Mucosa of descending colon (tissue), 3 donors: ENCODE measurements around the gene TCHP. TPM values are rescaled to one million over a fixed set of nuclear protein-coding genes. Genes with fewer than 3 reads are reported as not detected.

Experiments
- ATAC-seq: fragments of 200-7000 bp; cut with Tn5 transposase; one replicate; pipeline ENCODE4 v1.9.1; 2020; ENCODE audit warnings: mild to moderate bottlenecking, moderate library complexity
- DNase-seq, 3 donors: peaks; one replicate each; pipeline ENCODE4 v3.0.0-alpha.2; 2020
- H3K36me3 ChIP-seq: fragments of 200-600 bp; one replicate; pipeline ENCODE4 v1.8.0; 2021; ENCODE audit warnings: low read depth, mild to moderate bottlenecking
- H3K4me1 ChIP-seq: fragments of 200-600 bp; one replicate; pipeline ENCODE4 v1.8.0; 2021; ENCODE audit warnings: low read depth, mild to moderate bottlenecking
- H3K4me3 ChIP-seq: fragments of 200-600 bp; one replicate; pipeline ENCODE4 v1.8.0; 2021; ENCODE audit warnings: mild to moderate bottlenecking
- H3K9me3 ChIP-seq: fragments of 200-600 bp; one replicate; pipeline ENCODE4 v1.8.0; 2021; ENCODE audit warnings: mild to moderate bottlenecking
- CTCF ChIP-seq: fragments of 200-600 bp; IDR thresholded peaks from one replicate; pipeline ENCODE4 v1.8.0; 2022; ENCODE audit warnings: antibody characterized with exemption, mild to moderate bottlenecking
- intact Hi-C, 2 donors: fragments of 100-400 bp; cut with DNase I in 1 of 2; cut with micrococcal nuclease in 1 of 2; formaldehyde crosslinking; loops; one replicate each; pipeline versions ENCODE4 v1.11.0 to v1.11.1; 2022; cut with DNase I, micrococcal nuclease
- total RNA-seq, 3 donors: library from RNA; stranded (reverse); fragmentation: NEBNext Ultra II Directional in 2 of 3; extraction: Animal tissue kit (Norgen Biotek cat#: 25700) in 2 of 3; gene quantifications; one replicate each; pipeline versions ENCODE4 v1.2.1 to v1.2.4, GENCODE V29; 2021 to 2023
- donor health status: DM: no; HTN: no; CAD: no; lungs with moderate emphysema.
- donor health status: DM: no; HTN: no; CAD: no.
- donor health status: DM: no; HTN: yes; CAD: no.

Gene TCHP
- total RNA-seq, 3 donors from 2014 or later = 24.7 to 27.8 (median 24.9) TPM

GRCh38 chr12:109966546-109966945 is 66.5 kb downstream of the TCHP start:
- DNase-seq (no peak), ATAC-seq (no peak)
- no peaks in the 10 kb centered on the region for H3K4me1 ChIP-seq
- intact Hi-C loops = no loop called here
- no peaks in the 10 kb centered on the region for H3K9me3 ChIP-seq
- TF ChIP-seq CTCF = no peak
- H3K4me3 ChIP-seq = no peak overlapping the region
- H3K36me3 ChIP-seq = no peaks in the 10 kb centered on the region

GRCh38 chr12:109967383-109968031 is 67.4 kb downstream of the TCHP start:
- no peak for DNase-seq
- H3K4me3 ChIP-seq = no peak overlapping the region
- no peaks in the 10 kb centered on the region for H3K36me3 ChIP-seq

More at GRCh38 chr12:109967383-109968031, 67.4 kb downstream of the TCHP start:
- no peaks in the 10 kb centered on the region for H3K9me3 ChIP-seq
- no peaks in the 10 kb centered on the region for H3K4me1 ChIP-seq
- ATAC-seq = no peak
- intact Hi-C loops = no loop called here
- TF ChIP-seq CTCF = no peak

Other genes starting within 250 kb of the TCHP start
- 1 to 10 TPM; 1.7 to 4.4 (median 3.5) TPM for gene FAM222A, start 186.4 kb upstream of the TCHP start, total RNA-seq
- gene TRPV4, start 66.9 kb upstream of the TCHP start, total RNA-seq = under 1 TPM; 0.43 to 0.92 (median 0.48) TPM
- 100 to 1,000 TPM in 1 of 3 donors, 10 to 100 TPM in 2; 58.8 to 101 (median 98.9) TPM for gene GLTP, start 19.7 kb upstream of the TCHP start, total RNA-seq
- gene GIT2, start 96.1 kb downstream of the TCHP start, total RNA-seq = 10 to 100 TPM; 33.3 to 46.2 (median 39.6) TPM
- gene ANKRD13A, start 99.2 kb downstream of the TCHP start, total RNA-seq = 10 to 100 TPM; 56.0 to 75.2 (median 63.9) TPM
- 10 to 100 TPM in 1 of 3 donors, 1 to 10 TPM in 2; 8.5 to 12.5 (median 8.8) TPM for gene C12orf76, start 148.2 kb downstream of the TCHP start, total RNA-seq
- 10 to 100 TPM in 1 of 3 donors, 1 to 10 TPM in 2; 3.8 to 12.7 (median 6.3) TPM for gene IFT81, start 224.1 kb downstream of the TCHP start, total RNA-seq